Stimulated activated CD8-positive, alpha-beta memory T cell treated with anti-CD3 and anti-CD28 coated beads, Interleukin-2, amount 100 ng/mL, for 48 hours (primary cell): ENCODE measurements around the gene GAD2.
A peak's percentile ranks its signal among the peaks of the same experiment; 100 is the strongest.
"Not testable (repeated sequence)": the region's sequence is repeated elsewhere in the genome, so short reads cannot be mapped to it uniquely, and the experiment has no call there.

ENCODE experiments used
- DNase-seq, 2 donors: peaks; one replicate each; pipeline ENCODE4 v3.0.0-alpha.2; 2020; ENCODE audit warnings: low read depth in 2 of 2

Gene GAD2

DNA sequence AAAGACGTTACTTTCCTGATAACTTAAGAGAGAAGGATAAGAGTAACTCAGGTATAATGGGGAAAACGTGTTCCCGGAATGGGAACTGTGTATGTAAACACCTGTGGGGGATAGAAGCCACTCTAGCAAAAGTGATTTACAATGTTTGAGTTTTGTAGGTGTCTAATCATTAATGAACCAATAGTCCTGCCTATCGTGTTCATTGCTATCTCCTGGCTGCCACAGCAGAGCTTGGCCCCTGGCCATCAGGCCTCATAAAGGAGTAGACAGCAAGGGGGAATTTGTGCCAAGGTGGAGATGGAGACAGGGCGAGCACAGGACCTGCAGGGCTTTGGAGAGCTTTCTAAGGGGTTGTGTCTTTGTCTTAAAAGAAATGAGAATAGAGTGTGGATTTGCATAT is 102.1 kb downstream of the GAD2 start:
- no peak for DNase-seq

DNA sequence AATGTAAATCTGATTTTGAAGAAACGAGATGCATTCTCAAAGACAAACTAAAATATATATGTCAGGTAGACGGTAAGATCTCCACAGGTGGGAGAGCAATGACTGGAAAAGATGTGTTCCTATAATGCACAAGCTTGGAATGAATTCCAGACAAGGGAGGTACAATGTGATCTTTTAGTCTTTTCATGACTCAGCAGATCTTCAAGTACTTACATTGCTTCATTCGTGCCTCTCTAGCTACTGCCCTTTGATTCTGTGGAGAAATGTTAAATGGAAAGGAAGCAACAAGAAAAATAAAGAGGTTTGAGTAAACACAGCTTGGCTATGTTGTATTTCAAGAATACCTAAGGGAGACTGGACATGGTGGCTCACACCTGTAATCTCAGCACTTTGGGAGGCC is 106.6 kb downstream of the GAD2 start:
- no peak for DNase-seq

DNA sequence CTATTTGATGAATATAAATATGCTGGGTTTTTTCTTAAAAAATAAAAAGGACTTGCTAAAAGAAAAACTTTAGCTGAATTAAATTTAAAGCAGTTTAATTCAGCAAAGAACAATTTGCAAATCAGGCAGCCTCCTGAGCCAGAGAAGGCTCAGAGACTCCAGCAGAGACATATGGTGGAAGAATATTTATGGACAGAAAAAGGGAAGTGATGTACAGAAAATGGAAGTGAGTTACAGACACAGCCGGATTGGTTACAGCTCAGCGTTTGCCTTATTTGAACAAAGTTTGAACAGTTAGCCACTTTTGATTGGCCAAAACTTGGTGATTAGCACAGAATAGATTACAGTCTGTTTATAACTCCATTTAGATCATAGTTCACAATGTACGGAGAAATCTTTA is 110.3 kb downstream of the GAD2 start:
- no peak for DNase-seq

DNA sequence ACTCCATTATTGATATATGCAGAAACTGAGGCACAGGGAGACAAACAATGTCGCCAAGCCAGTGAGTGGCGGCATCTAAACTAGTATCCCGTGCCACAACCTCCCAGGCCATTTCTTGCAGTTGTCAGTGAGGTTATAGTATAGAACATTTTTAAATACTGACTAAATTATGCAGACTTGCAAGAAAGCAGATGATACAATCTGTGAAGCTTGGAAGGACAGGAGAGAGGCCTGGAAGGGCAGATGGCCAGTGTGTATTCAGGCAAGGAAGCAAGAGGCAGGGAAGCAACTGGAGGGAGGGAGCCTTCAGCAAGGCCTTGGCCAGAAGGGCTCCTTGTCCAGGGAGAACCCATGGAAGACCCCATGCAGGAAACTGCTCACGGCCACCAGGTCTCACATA is 111.2 kb downstream of the GAD2 start:
- DNase-seq: no peak

DNA sequence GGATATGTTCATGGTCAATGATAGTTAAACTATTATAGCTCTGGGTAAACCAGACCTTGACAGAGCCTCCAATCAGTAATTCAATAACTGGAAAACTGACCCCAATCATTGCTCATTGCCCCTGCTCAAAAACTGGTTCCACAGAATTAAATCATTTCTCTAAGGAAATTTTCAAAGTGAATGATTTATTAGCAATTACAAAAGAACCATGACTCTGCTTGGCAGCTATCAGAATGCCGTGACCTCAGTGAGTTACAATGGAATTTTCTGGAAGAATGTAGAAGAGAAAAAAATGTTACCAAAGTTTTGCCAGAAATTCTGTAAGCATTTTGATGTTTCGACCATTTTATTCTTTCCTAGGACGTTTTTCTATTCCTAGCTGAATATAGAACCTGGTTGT is 114.8 kb downstream of the GAD2 start:
- DNase-seq: no peak

DNA sequence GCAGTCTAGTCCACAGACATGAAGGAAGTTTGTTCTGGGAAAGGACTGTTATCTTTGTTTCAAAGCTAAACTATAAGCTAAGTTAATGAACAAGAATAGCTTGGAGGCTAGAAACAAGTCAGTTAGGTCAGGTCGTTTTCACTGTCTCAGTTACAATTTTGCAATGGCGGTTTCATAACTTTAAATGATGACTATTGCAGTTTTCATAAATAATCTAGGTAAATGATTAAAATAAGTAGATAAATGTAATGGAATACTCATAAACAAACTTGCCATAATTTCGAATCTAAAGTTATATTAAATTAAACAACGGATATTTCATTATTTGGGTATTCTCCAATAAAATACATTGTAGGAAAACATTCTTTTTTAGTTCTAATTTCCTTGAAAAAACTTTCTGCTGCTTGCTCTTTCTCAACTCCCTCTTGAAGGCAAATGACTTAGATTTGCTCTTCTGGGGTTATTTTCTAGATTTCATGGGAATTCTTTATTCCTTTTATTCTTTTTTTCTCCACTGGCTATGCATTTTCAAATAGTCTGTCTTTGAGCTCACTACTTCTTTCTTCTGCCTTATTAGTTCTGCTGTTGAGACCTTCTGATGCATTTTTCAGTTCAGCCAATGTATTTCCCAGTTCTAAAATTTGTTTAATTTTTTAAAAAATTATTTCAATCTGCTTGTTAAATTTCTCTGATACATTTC is 117.8 kb downstream of the GAD2 start:
- no peak for DNase-seq

DNA sequence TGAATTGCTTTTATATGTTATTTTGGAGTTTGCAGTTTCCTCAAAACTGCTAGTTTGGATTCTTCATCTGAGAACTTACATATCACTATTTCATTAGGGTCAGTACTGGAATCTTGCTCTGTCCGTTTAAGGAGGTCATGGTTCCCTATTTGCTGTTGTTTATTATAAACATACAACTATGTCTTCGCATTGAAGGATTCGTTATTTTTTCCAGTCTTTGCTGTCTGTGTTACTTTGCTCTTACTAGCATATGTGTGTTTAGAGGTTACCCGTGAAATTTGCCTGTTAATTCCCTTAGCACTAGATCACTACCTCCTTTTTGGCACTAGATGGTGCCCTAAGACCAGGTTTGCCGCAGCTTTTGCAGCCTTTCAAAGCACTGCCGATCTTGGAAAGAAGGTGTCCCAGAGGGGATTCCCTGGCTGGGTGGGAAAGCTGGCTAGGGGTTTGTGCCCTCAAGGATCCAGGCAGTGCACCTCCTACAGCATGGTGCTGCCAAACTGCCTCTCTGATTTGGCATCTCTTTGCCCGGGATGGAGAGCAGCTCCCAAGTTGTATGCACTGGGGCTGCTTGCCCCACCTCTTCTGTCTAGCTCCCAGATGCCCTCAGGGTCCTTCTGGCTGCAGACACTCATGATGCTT is 118.5 kb downstream of the GAD2 start:
- peak; percentile 22 to 36 for DNase-seq

DNA sequence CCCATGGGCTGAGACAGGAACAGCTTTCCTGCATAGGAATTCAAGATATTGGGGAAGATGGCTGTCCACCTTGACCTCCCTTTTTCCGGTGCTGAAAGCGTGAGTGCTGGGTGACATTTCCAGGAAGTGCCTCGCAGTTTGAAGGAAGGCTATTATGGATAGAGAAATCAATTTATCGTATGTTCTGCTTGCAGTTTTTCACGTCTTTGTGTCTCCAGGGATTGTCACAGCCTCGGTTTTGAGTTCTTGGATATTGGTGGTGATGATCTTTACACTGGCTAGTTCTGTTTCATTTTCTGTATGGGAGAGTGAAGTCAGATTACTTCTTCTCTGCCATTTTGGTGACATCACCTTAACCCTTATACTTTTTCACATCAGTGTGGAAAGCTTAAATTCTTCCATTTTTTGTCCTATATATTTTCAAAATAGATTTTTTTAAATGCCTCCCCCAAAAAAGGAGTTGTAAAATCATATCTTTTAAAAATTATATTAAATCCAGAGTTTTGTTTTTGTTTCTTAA is 119.1 kb downstream of the GAD2 start:
- DNase-seq: no peak

DNA sequence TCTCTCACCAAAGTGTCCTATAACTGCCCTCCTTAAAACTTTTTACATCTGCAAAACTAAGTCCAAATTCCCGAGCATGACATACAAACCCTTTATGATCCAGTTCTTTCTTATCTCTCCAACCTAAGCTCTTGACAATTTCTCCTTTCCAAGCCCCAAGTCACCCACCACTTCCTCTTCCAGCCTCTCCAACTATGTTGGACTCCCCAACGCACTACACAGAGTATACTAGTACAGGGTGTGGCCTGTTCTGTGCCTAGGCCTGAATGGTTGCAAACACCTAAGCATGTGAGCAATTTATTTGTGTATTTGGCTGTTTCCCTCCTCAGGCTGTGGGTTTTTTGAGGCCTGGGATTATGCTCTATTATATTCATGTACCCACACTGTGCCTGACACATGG is 120.4 kb downstream of the GAD2 start:
- DNase-seq: no peak

DNA sequence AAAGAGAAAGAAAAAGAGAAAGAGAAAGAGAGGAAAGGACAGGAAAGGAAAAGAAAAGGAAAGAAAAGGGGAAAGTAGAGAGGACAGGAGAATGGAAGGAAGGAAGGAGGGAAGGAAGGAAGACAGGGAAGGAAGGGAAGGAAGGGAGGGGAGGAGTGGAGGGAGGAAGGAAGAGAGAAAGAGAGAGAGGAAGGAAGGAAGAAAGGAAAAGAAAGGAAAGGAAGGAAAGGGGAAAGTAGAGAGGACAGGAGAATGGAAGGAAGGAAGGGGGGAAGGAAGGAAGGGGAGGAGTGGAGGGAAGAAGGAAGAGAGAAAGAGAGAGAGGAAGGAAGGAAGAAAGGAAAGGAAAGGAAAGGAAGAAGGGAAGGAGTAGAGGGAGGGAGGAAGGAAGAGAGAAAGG is 125.1 kb downstream of the GAD2 start:
- no peak for DNase-seq

DNA sequence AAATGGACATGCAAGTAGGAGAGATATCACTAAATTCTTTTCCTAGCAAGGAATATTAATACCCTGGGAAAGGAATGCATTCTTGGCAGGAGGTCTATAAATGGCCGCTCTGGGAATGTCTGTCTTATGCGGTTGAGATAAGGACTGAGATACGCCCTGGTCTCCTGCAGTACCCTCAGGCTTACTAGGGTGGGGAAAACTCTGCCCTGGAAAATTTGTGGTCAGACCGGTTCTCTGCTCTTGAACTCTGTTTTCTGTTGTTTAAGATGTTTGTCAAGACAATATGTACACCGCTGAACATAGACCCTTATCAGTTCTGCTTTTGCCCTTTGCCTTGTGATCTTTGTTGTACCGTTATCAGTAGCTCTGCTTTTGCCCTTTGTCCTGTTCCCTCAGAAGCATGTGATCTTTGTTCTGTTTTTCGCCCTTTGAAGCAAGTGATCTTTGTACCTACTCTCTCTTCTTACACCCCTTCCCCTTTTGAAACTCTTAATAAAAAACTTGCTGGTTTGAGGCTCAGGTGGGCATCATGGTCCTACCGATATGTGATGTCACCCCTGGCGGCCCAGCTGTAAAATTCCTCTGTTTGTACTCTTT is 132.3 kb downstream of the GAD2 start:
- DNase-seq: not testable (repeated sequence)
